ENCODE results near the gene C12orf42.

- TF ChIP-seq POLR2A (IDR thresholded peaks at IDR 0.05; ENCODE audit: low read depth, low read length) (no peak), POLR2AphosphoS5 (IDR thresholded peaks at IDR 0.05; ENCODE audit: low read depth, low read length) (no peak)
These were observed 181.9 kb downstream of the C12orf42 start for GRCh38 chr12:103313894-103314293.
